ENCODE data around the gene ADGRL3.

ADGRL3 gene

GRCh38 chr4:61785761-61786160, 585.6 kb downstream of the ADGRL3 start:
- TF ChIP-seq ZFX (IDR thresholded peaks at IDR 0.05) (no peak), CTCF (conservative IDR thresholded peaks at IDR 0.05) (no peak)

GRCh38 chr4:61786211-61786610, 586.1 kb downstream of the ADGRL3 start:
- no peak overlapping the region for H3K27ac ChIP-seq
- TF ChIP-seq CTCF (conservative IDR thresholded peaks at IDR 0.05), result no peak
- TF ChIP-seq ZFX (IDR thresholded peaks at IDR 0.05), result no peak

More at GRCh38 chr4:61785761-61786160, 585.6 kb downstream of the ADGRL3 start:
- no peak overlapping the region for H3K27ac ChIP-seq

GRCh38 chr4:61795998-61796397, 595.9 kb downstream of the ADGRL3 start:
- no peak for TF ChIP-seq ZFX (IDR thresholded peaks at IDR 0.05)
- TF ChIP-seq CTCF (conservative IDR thresholded peaks at IDR 0.05), result no peak
- H3K27ac ChIP-seq, result no peak overlapping the region

GRCh38 chr4:61799794-61800193, 599.7 kb downstream of the ADGRL3 start:
- TF ChIP-seq CTCF (conservative IDR thresholded peaks at IDR 0.05) (no peak), ZFX (IDR thresholded peaks at IDR 0.05) (no peak)
- H3K27ac ChIP-seq, result no peak overlapping the region

- TF ChIP-seq ZFX (IDR thresholded peaks at IDR 0.05), result no peak
- TF ChIP-seq CTCF (conservative IDR thresholded peaks at IDR 0.05), result no peak
These were observed 605.1 kb downstream of the ADGRL3 start for GRCh38 chr4:61805227-61805626.

GRCh38 chr4:61805979-61806378, 605.9 kb downstream of the ADGRL3 start:
- H3K27ac ChIP-seq, result no peak overlapping the region
- no peak for TF ChIP-seq CTCF (conservative IDR thresholded peaks at IDR 0.05)
- no peak for TF ChIP-seq ZFX (IDR thresholded peaks at IDR 0.05)

More at GRCh38 chr4:61805227-61805626, 605.1 kb downstream of the ADGRL3 start:
- H3K27ac ChIP-seq, result no peak overlapping the region

- TF ChIP-seq ZFX (IDR thresholded peaks at IDR 0.05), result no peak
- TF ChIP-seq CTCF (conservative IDR thresholded peaks at IDR 0.05), result no peak
- H3K27ac ChIP-seq, result no peak overlapping the region
These were observed 612.0 kb downstream of the ADGRL3 start for GRCh38 chr4:61812171-61812570.
